GM12878 (cell line): ENCODE measurements around the gene KLRC2. TPM values are rescaled to one million over a fixed set of nuclear protein-coding genes. Genes with fewer than 3 reads are reported as not detected.

Experiments
- ATAC-seq: fragments of 200-7000 bp; cut with Tn5 transposase; 3 replicates; pipeline ENCODE4 v1.9.1; 2020; ENCODE audit warnings: mild to moderate bottlenecking, moderate library complexity
- BruUV-seq: library from RNA; stranded (reverse); fragments of 400-500 nt; replicated peaks from 2 replicates; lab custom pipeline; 2021; lab: Mats Ljungman, UMichigan
- CTCF ChIA-PET: fragments of 300-600 bp; sonication (Branson Sonifier 250); formaldehyde crosslinking; extraction: SDS; loops from one replicate; lab custom pipeline; 2021; ENCODE audit warnings: inconsistent platforms; lab: Yijun Ruan, JAX
- POLR2A ChIA-PET: fragments of 350-600 bp; formaldehyde crosslinking; extraction: SDS; loops from one replicate; lab custom pipeline; 2021; ENCODE audit warnings: inconsistent platforms; lab: Charles Lee
- RAD21 ChIA-PET: fragments of 300-600 bp; sonication (Branson Sonifier 250); formaldehyde crosslinking; loops from one replicate; lab custom pipeline; 2023; ENCODE audit warnings: antibody characterized with exemption; ENCODE audit not compliant: unreplicated experiment; lab: Charles Lee
- SMC1A ChIA-PET: fragments of 300-600 bp; sonication (Branson Sonifier 250); formaldehyde crosslinking; loops from one replicate; lab custom pipeline; 2023; ENCODE audit not compliant: unreplicated experiment, uncharacterized antibody; lab: Charles Lee
- DNase-seq: peaks from one replicate; pipeline ENCODE4 v3.0.0-alpha.2; 2011; ENCODE audit warnings: low read depth, low spot score
- FAIRE-seq: peaks from 3 replicates; lab custom pipeline; 2011; peaks lifted over from hg19 to GRCh38; lab: Jason Lieb, UNC
- H2AFZ ChIP-seq: 2 replicates; pipeline ENCODE4 v1.6.0; 2011; ENCODE audit warnings: low read depth, low read length, control low read depth; ENCODE audit not compliant: control insufficient read depth
- H3K27ac ChIP-seq: 2 replicates; pipeline ENCODE4 v1.5.1; 2011; ENCODE audit warnings: control low read depth; ENCODE audit not compliant: control insufficient read depth, insufficient read depth
- H3K27me3 ChIP-seq, 2 experiments: replicated peaks in 1 of 2; 2 replicates each; pipeline versions ENCODE4 v1.6.0 to v1.6.1; 2011; ENCODE audit warnings: low read length in 1 of 2; ENCODE audit not compliant: control insufficient read depth in 2 of 2, insufficient read depth in 2 of 2
- H3K36me3 ChIP-seq, 2 experiments: 2 replicates each; pipeline ENCODE4 v1.5.1; 2011; ENCODE audit warnings: low read length in 1 of 2; ENCODE audit not compliant: control insufficient read depth in 2 of 2, insufficient read depth in 2 of 2
- H3K4me1 ChIP-seq: 2 replicates; pipeline ENCODE4 v1.6.1; 2011; ENCODE audit warnings: mild to moderate bottlenecking, low read length, moderate library complexity, mixed read lengths; ENCODE audit not compliant: control insufficient read depth, insufficient read depth
- H3K4me2 ChIP-seq: 2 replicates; pipeline ENCODE4 v1.6.0; 2011; ENCODE audit warnings: control low read depth; ENCODE audit not compliant: control insufficient read depth, insufficient read depth
- H3K4me3 ChIP-seq: fragments of 200-600 bp; sonication (generic); 2 replicates; pipeline ENCODE4 v1.5.1; 2016
- H3K79me2 ChIP-seq: 2 replicates; pipeline ENCODE4 v1.6.0; 2011; ENCODE audit warnings: low read length; ENCODE audit not compliant: control insufficient read depth, insufficient read depth
- H3K9ac ChIP-seq: 2 replicates; pipeline ENCODE4 v1.8.0; 2011; ENCODE audit warnings: low read length, control low read depth, mixed read lengths; ENCODE audit not compliant: control insufficient read depth, insufficient read depth
- H3K9me3 ChIP-seq: replicated peaks from 3 replicates; pipeline ENCODE4 v1.5.1; 2011; ENCODE audit warnings: mild to moderate bottlenecking, low read length; ENCODE audit not compliant: control insufficient read depth, insufficient read depth
- H4K20me1 ChIP-seq: 2 replicates; pipeline ENCODE4 v1.6.0; 2011; ENCODE audit not compliant: control insufficient read depth, insufficient read depth
- CBX3 ChIP-seq: fragments of 200-600 bp; sonication (generic); IDR thresholded peaks from 2 replicates; pipeline ENCODE4 v1.6.1; 2016; ENCODE audit warnings: low read depth, borderline replicate concordance
- CTCF ChIP-seq, 3 experiments: IDR thresholded peaks in 2 of 3; conservative IDR thresholded peaks in 1 of 3; 2 replicates each; pipeline ENCODE4 v1.5.1; 2011; ENCODE audit warnings: low read depth in 3 of 3, low read length in 3 of 3, mild to moderate bottlenecking in 3 of 3, control low read depth in 2 of 3, moderate library complexity in 2 of 3, inconsistent platforms in 1 of 3, mixed read lengths in 1 of 3; ENCODE audit not compliant: control insufficient read depth in 2 of 3, insufficient read depth in 1 of 3; ENCODE audit errors: extremely low read depth in 1 of 3
- E4F1 ChIP-seq: fragments of 450-650 bp; IDR thresholded peaks from 2 replicates; pipeline ENCODE4 v1.6.1; 2018; ENCODE audit warnings: borderline replicate concordance, mild to moderate bottlenecking; ENCODE audit not compliant: partially characterized antibody
- HDAC6 ChIP-seq: fragments of 200-600 bp; sonication (generic); IDR thresholded peaks from one replicate; pipeline ENCODE4 v1.8.0; 2017; ENCODE audit warnings: antibody characterized with exemption; ENCODE audit not compliant: unreplicated experiment
- KAT2A ChIP-seq: conservative IDR thresholded peaks from 2 replicates; pipeline ENCODE4 v1.6.1; 2011; ENCODE audit warnings: low read depth, low read length; ENCODE audit not compliant: control insufficient read depth
- NBN ChIP-seq: fragments of 450-650 bp; IDR thresholded peaks from 2 replicates; pipeline ENCODE4 v1.6.1; 2016
- NFXL1 ChIP-seq: fragments of 450-650 bp; IDR thresholded peaks from 2 replicates; pipeline ENCODE4 v1.6.1; 2017; ENCODE audit warnings: antibody characterized with exemption, mild to moderate bottlenecking, borderline replicate concordance
- NR2C2 ChIP-seq: IDR thresholded peaks from 2 replicates; pipeline ENCODE4 v1.6.1; 2011; ENCODE audit warnings: borderline replicate concordance, low read depth; ENCODE audit not compliant: control insufficient read depth, insufficient read length
- POU2F2 ChIP-seq: IDR thresholded peaks from 3 replicates; pipeline ENCODE4 v1.6.1; 2011; ENCODE audit warnings: low read depth, mild to moderate bottlenecking, low read length, borderline replicate concordance
- SIX5 ChIP-seq: IDR thresholded peaks from 2 replicates; pipeline ENCODE4 v1.6.1; 2011; ENCODE audit warnings: mild to moderate bottlenecking, low read depth, low read length, moderate library complexity; ENCODE audit not compliant: severe bottlenecking
- SMC3 ChIP-seq: IDR thresholded peaks from 2 replicates; pipeline ENCODE4 v1.6.1; 2011; ENCODE audit warnings: low read length, improper control_type of control experiment, borderline replicate concordance
- TCF12 ChIP-seq: IDR thresholded peaks from 2 replicates; pipeline ENCODE4 v1.6.1; 2011; ENCODE audit warnings: low read depth, mild to moderate bottlenecking, low read length
- TCF7 ChIP-seq: IDR thresholded peaks from 2 replicates; pipeline ENCODE4 v1.6.1; 2014; ENCODE audit warnings: antibody characterized with exemption, borderline replicate concordance
- ZNF217 ChIP-seq: fragments of 450-650 bp; IDR thresholded peaks from 2 replicates; pipeline ENCODE4 v1.6.1; 2017; ENCODE audit warnings: antibody characterized with exemption, mild to moderate bottlenecking
- ZSCAN29 ChIP-seq: fragments of 450-650 bp; IDR thresholded peaks from 2 replicates; pipeline ENCODE4 v1.6.1; 2017; ENCODE audit warnings: mild to moderate bottlenecking, moderate library complexity
- WGBS: methylation state at CpG from one replicate; pipeline ENCODE4 v1.1.6; 2016; ENCODE audit warnings: low lambda C conversion rate; ENCODE audit not compliant: insufficient replicate concordance, insufficient coverage; ENCODE audit errors: missing lambda C conversion rate; 5-methylcytosine and 5-hydroxymethylcytosine counted together
- in situ Hi-C: fragments of 300-500 bp; cut with MboI; formaldehyde crosslinking; loops from 9 replicates; pipeline ENCODE4 v1.14.3; 2018; ENCODE audit warnings: mixed read lengths
- intact Hi-C: fragments of 100-400 bp; cut with micrococcal nuclease; formaldehyde crosslinking; loops from one replicate; pipeline ENCODE4 v1.14.2; 2022; ENCODE audit not compliant: unreplicated experiment
- polyA plus RNA-seq, 11 experiments: library from polyadenylated mRNA; depleted of rRNA in 4 of 11; unstranded in 6 of 11; stranded (reverse) in 5 of 11; fragments of >200 nt; fragmentation: Nextera tagmentation in 4 of 11; fragmentation: Illumina TruSeq in 1 of 11; extraction: Ambion mirVana in 4 of 11; extraction: Trizol in 1 of 11; gene quantifications; 1 replicate in 1 of 11; 2 replicates in 10 of 11; pipeline versions ENCODE4 v1.2.1 to v1.2.3, GENCODE V29; 2011 to 2016; ENCODE audit warnings: inconsistent platforms in 2 of 11, missing spikeins in 2 of 11, low read depth in 1 of 11
- total RNA-seq, 4 experiments: library from RNA; depleted of rRNA in 3 of 4; stranded (reverse); fragments of >200 nt in 3 of 4; fragmentation: Illumina TruSeq in 1 of 4; extraction: Trizol in 1 of 4; gene quantifications; 2 replicates each; pipeline versions ENCODE4 v1.2.1 to v1.2.3, GENCODE V29; 2013 to 2021
- TF ChIP-seq, protein P1 (sequence below): fragments of 450-650 bp; IDR thresholded peaks from 2 replicates; pipeline ENCODE4 v1.6.1; 2016; ENCODE audit warnings: mild to moderate bottlenecking

KLRC2 gene
- total and polyA plus RNA-seq, 10 of the 15 experiments (the other 5 are each of a cell fraction or from before 2014, with no cell fraction given) = 0.15 to 0.40 (median 0.20) TPM; not detected in 5

DNA sequence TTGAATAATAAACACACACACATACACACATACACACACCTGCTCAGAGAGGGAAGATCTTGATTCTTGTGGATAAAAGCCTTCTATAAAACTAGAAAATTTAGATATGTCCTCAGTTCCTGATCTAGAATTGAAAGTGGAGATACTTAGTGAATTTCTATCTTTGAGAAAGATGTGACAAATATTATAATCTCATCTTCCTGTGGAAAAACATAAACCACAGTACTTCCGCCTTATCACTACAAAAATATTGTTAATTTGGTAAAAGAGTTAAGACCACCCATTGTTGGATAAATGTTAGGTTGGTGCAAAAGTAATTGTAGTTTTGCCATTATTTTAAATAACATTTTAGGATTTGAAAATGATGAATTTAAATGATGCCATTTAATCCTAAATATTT is 45.9 kb downstream of the KLRC2 start, which contains the start of gene KLRK1 (continued):
- TF ChIP-seq NFXL1 = no peak
- TF ChIP-seq TCF12 = no peak
- TF ChIP-seq SIX5 = no peak
- no peak for TF ChIP-seq CTCF (IDR thresholded peaks at IDR 0.05 in 2 of 3, conservative IDR thresholded peaks at IDR 0.05 in 1 of 3; ENCODE audit: control insufficient read depth in 2 of 3, extremely low read depth in 1 of 3, insufficient read depth in 1 of 3, low read depth in 3 of 3, low read length in 3 of 3)
- no peak for TF ChIP-seq KAT2A
- no peak for TF ChIP-seq POU2F2
- TF ChIP-seq ZSCAN29 = no peak
- TF ChIP-seq CBX3 = no peak

GRCh38 chr12:10388624-10389413 is 47.0 kb downstream of the KLRC2 start:
- Histone ChIP-seq H3K27me3 (no peaks in the 10 kb centered on the region), H3K36me3 (no peaks in the 10 kb centered on the region), H3K4me2 (no peak overlapping the region), H3K9me3 (no peaks in the 10 kb centered on the region), H3K4me3 (no peak overlapping the region), H3K79me2 (no peaks in the 10 kb centered on the region), H3K9ac (no peak overlapping the region), H4K20me1 (no peaks in the 10 kb centered on the region), H3K27ac (no peak overlapping the region), H3K4me1 (no peaks in the 10 kb centered on the region), H2AFZ (no peak overlapping the region)
- ChIA-PET POLR2A (no interaction called here), CTCF (interaction anchor here (0.5 to 1.5 kb wide), 2 partner anchors 15 to 218 kb away, joined by 3 to 4 read pairs; no protein-coding TSS in a partner anchor), SMC1A (interaction anchor here (1.2 to 3.1 kb wide), 3 partner anchors 9 to 24 kb away, joined by 6 to 13 read pairs (median 6); no protein-coding TSS in a partner anchor), RAD21 (interaction anchor here (1.3 to 1.6 kb wide), 2 partner anchors 22 to 24 kb away, joined by 4 to 5 read pairs; no protein-coding TSS in a partner anchor)
- ATAC-seq = no peak
- 42% methylated on average over 9 of the region's 9 CpGs for WGBS
- no peak for DNase-seq
- in situ Hi-C loops (no loop called here), intact Hi-C loops (no loop called here)
- no TSS peak for BruUV-seq
- FAIRE-seq = no peak
- TF ChIP-seq TCF7 (no peak), HDAC6 (no peak), SMC3 (no peak), ZNF217 (no peak), NBN (no peak), E4F1 (no peak), NR2C2 (no peak)
- TF ChIP-seq, protein P1, sequence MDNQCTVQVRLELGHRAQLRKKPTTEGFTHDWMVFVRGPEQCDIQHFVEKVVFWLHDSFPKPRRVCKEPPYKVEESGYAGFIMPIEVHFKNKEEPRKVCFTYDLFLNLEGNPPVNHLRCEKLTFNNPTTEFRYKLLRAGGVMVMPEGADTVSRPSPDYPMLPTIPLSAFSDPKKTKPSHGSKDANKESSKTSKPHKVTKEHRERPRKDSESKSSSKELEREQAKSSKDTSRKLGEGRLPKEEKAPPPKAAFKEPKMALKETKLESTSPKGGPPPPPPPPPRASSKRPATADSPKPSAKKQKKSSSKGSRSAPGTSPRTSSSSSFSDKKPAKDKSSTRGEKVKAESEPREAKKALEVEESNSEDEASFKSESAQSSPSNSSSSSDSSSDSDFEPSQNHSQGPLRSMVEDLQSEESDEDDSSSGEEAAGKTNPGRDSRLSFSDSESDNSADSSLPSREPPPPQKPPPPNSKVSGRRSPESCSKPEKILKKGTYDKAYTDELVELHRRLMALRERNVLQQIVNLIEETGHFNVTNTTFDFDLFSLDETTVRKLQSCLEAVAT = no peak
